IMR-90 (cell line): ENCODE data around the gene CHST8. TPM values are rescaled to one million over a fixed set of nuclear protein-coding genes. Genes with fewer than 3 reads are reported as not detected.

Experiments used
- ATAC-seq: fragments of 200-7000 bp; cut with Tn5 transposase; 2 replicates; pipeline ENCODE4 v1.9.1; 2020; ENCODE audit warnings: low read depth, mild to moderate bottlenecking, moderate library complexity
- BruUV-seq: library from RNA; stranded (reverse); fragments of 400-500 nt; replicated peaks from 2 replicates; lab custom pipeline; 2021; lab: Mats Ljungman, UMichigan
- CTCF ChIA-PET: fragments of 300-600 bp; formaldehyde crosslinking; extraction: SDS; loops from one replicate; lab custom pipeline; 2021; ENCODE audit warnings: antibody characterized with exemption; lab: Yijun Ruan, JAX
- POLR2A ChIA-PET: fragments of 300-600 bp; sonication (Branson Sonifier 250); formaldehyde crosslinking; loops from one replicate; lab custom pipeline; 2022; ENCODE audit warnings: antibody characterized with exemption; ENCODE audit not compliant: unreplicated experiment; lab: Charles Lee
- DNase-seq: peaks from one replicate; pipeline ENCODE4 v3.0.0; 2013
- H2AFZ ChIP-seq: replicated peaks from 2 replicates; pipeline ENCODE3; 2013; ENCODE audit warnings: low read length, mild to moderate bottlenecking; ENCODE audit not compliant: poor library complexity
- H2AK5ac ChIP-seq: 2 replicates; pipeline ENCODE4 v1.6.1; 2013; ENCODE audit warnings: low read depth, low read length, inconsistent platforms
- H2AK9ac ChIP-seq: replicated peaks from 2 replicates; pipeline ENCODE3; 2013; ENCODE audit warnings: mild to moderate bottlenecking, low read depth, low read length, moderate library complexity; ENCODE audit not compliant: poor library complexity
- H2BK120ac ChIP-seq: 2 replicates; pipeline ENCODE4 v1.6.1; 2013; ENCODE audit warnings: low read depth, low read length, inconsistent platforms
- H2BK15ac ChIP-seq: 3 replicates; pipeline ENCODE4 v1.6.1; 2013; ENCODE audit warnings: low read depth, low read length, inconsistent platforms
- H2BK20ac ChIP-seq: 2 replicates; pipeline ENCODE4 v1.6.1; 2013; ENCODE audit warnings: low read depth, mild to moderate bottlenecking, inconsistent platforms, low read length, moderate library complexity
- H2BK5ac ChIP-seq: 2 replicates; pipeline ENCODE4 v1.6.1; 2013; ENCODE audit warnings: mild to moderate bottlenecking, low read depth, low read length, inconsistent platforms; ENCODE audit not compliant: poor library complexity, severe bottlenecking
- H3K14ac ChIP-seq: replicated peaks from 2 replicates; pipeline ENCODE4 v1.6.1; 2013; ENCODE audit warnings: low read depth, low read length, inconsistent platforms
- H3K18ac ChIP-seq: 2 replicates; pipeline ENCODE4 v1.6.1; 2013; ENCODE audit warnings: low read depth, low read length, control low read depth
- H3K23ac ChIP-seq: 2 replicates; pipeline ENCODE4 v1.6.1; 2013; ENCODE audit warnings: low read depth, low read length, inconsistent platforms
- H3K27ac ChIP-seq: 2 replicates; pipeline ENCODE4 v1.5.1; 2013; ENCODE audit warnings: mild to moderate bottlenecking, control low read depth, low read length; ENCODE audit not compliant: insufficient read depth
- H3K27me3 ChIP-seq: 2 replicates; pipeline ENCODE4 v1.6.1; 2013; ENCODE audit warnings: low read length; ENCODE audit not compliant: control insufficient read depth, insufficient read depth
- H3K36me3 ChIP-seq: 2 replicates; pipeline ENCODE4 v1.6.1; 2013; ENCODE audit warnings: low read length, mixed read lengths; ENCODE audit not compliant: control insufficient read depth, insufficient read depth
- H3K4ac ChIP-seq: 2 replicates; pipeline ENCODE4 v1.6.1; 2013; ENCODE audit warnings: low read depth, low read length, inconsistent platforms
- H3K4me1 ChIP-seq: 2 replicates; pipeline ENCODE4 v1.6.1; 2013; ENCODE audit warnings: low read length, mixed read lengths; ENCODE audit not compliant: control insufficient read depth, insufficient read depth
- H3K4me2 ChIP-seq: 2 replicates; pipeline ENCODE4 v1.6.1; 2013; ENCODE audit warnings: low read depth, mild to moderate bottlenecking, control low read depth, low read length, moderate library complexity
- H3K4me3 ChIP-seq: 2 replicates; pipeline ENCODE4 v1.5.1; 2013; ENCODE audit warnings: low read depth, mild to moderate bottlenecking, control low read depth, low read length, moderate library complexity; ENCODE audit not compliant: insufficient read depth
- H3K56ac ChIP-seq: 2 replicates; pipeline ENCODE4 v1.6.1; 2013; ENCODE audit warnings: low read length, inconsistent platforms; ENCODE audit not compliant: insufficient read depth; ENCODE audit errors: extremely low read depth
- H3K79me1 ChIP-seq, 2 experiments: 2 replicates each; pipeline ENCODE4 v1.6.1; 2013; ENCODE audit warnings: low read length in 2 of 2, inconsistent platforms in 1 of 2, low read depth in 1 of 2
- H3K9ac ChIP-seq: 2 replicates; pipeline ENCODE4 v1.6.1; 2013; ENCODE audit warnings: low read depth, low read length, control low read depth
- H3K9me1 ChIP-seq: 2 replicates; pipeline ENCODE4 v1.6.1; 2013; ENCODE audit warnings: low read length, inconsistent platforms; ENCODE audit not compliant: insufficient read depth
- H3K9me3 ChIP-seq: 2 replicates; pipeline ENCODE4 v1.6.1; 2013; ENCODE audit warnings: low read length; ENCODE audit not compliant: control insufficient read depth, insufficient read depth
- H4K20me1 ChIP-seq: 2 replicates; pipeline ENCODE4 v1.6.1; 2013; ENCODE audit warnings: low read length, inconsistent platforms; ENCODE audit not compliant: insufficient read depth
- H4K5ac ChIP-seq: 2 replicates; pipeline ENCODE4 v1.6.1; 2013; ENCODE audit warnings: mild to moderate bottlenecking, low read depth, low read length, control low read depth
- H4K8ac ChIP-seq, 2 experiments: 2 replicates each; pipeline ENCODE4 v1.6.1; 2013; ENCODE audit warnings: low read depth in 2 of 2, low read length in 2 of 2, control low read depth in 1 of 2, inconsistent platforms in 1 of 2
- H4K91ac ChIP-seq: 2 replicates; pipeline ENCODE4 v1.6.1; 2013; ENCODE audit warnings: low read depth, low read length, inconsistent platforms; ENCODE audit not compliant: insufficient read depth
- BHLHE40 ChIP-seq: fragments of 150-350 bp; IDR thresholded peaks from 2 replicates; pipeline ENCODE4 v1.6.1; 2016; ENCODE audit warnings: mild to moderate bottlenecking, low read depth, low read length
- CEBPB ChIP-seq: IDR thresholded peaks from 2 replicates; pipeline ENCODE4 v1.6.1; 2012; ENCODE audit warnings: low read depth, low read length, improper control_type of control experiment
- MAFK ChIP-seq: IDR thresholded peaks from 2 replicates; pipeline ENCODE4 v1.6.1; 2012; ENCODE audit warnings: low read depth, low read length, improper control_type of control experiment
- MAZ ChIP-seq: IDR thresholded peaks from 2 replicates; pipeline ENCODE4 v1.6.1; 2012; ENCODE audit warnings: low read depth, mild to moderate bottlenecking, low read length, improper control_type of control experiment, moderate library complexity, borderline replicate concordance
- MXI1 ChIP-seq: IDR thresholded peaks from 2 replicates; pipeline ENCODE4 v1.6.1; 2012; ENCODE audit warnings: low read depth, mild to moderate bottlenecking, low read length, moderate library complexity, borderline replicate concordance
- POLR2A ChIP-seq: IDR thresholded peaks from 2 replicates; pipeline ENCODE4 v1.6.1; 2012; ENCODE audit warnings: mild to moderate bottlenecking, low read depth, low read length
- RAD21 ChIP-seq: IDR thresholded peaks from 2 replicates; pipeline ENCODE4 v1.6.1; 2012; ENCODE audit warnings: low read length, improper control_type of control experiment
- RCOR1 ChIP-seq: IDR thresholded peaks from 2 replicates; pipeline ENCODE4 v1.6.1; 2012; ENCODE audit warnings: mild to moderate bottlenecking, low read length, improper control_type of control experiment; ENCODE audit not compliant: insufficient replicate concordance
- RFX5 ChIP-seq: IDR thresholded peaks from 2 replicates; pipeline ENCODE4 v1.8.0; 2012; ENCODE audit warnings: low read depth, mild to moderate bottlenecking, low read length, moderate library complexity
- SMC3 ChIP-seq: fragments of 150-350 bp; IDR thresholded peaks from 2 replicates; pipeline ENCODE4 v1.6.1; 2016; ENCODE audit warnings: low read depth, mild to moderate bottlenecking, antibody characterized with exemption, low read length, moderate library complexity
- WGBS, 2 experiments: methylation state at CpG; one replicate each; pipeline versions ENCODE4 v1.1.5 to v1.1.7; 2013; ENCODE audit warnings: missing lambda C conversion rate in 2 of 2; ENCODE audit not compliant: insufficient read length in 1 of 2; ENCODE audit errors: extremely low coverage in 2 of 2; 5-methylcytosine and 5-hydroxymethylcytosine counted together
- dilution Hi-C: fragments of 300-500 bp; cut with HindIII; formaldehyde crosslinking; loops from one replicate; pipeline ENCODE4 v1.14.3; 2018; ENCODE audit warnings: low sequenced_read_pairs; ENCODE audit not compliant: unreplicated experiment
- in situ Hi-C: fragments of 300-500 bp; cut with MboI; formaldehyde crosslinking; loops from 3 replicates; pipeline ENCODE4 v1.14.3; 2019; ENCODE audit warnings: low sequenced_read_pairs, inconsistent platforms, mixed read lengths
- intact Hi-C: fragments of 100-400 bp; cut with micrococcal nuclease; formaldehyde crosslinking; loops from 2 replicates; pipeline ENCODE4 v1.10.0; 2022
- polyA plus RNA-seq, 3 experiments: library from polyadenylated mRNA; depleted of rRNA; stranded (reverse); fragments of >200 nt; gene quantifications; 2 replicates each; pipeline ENCODE4 v1.2.3, GENCODE V29; 2012; ENCODE audit warnings: low replicate concordance in 1 of 3
- total RNA-seq: library from RNA; depleted of rRNA; stranded (reverse); fragments of >200 nt; gene quantifications from 2 replicates; pipeline ENCODE4 v1.2.3, GENCODE V29; 2012
- TF ChIP-seq, protein P1 (sequence below): fragments of 150-350 bp; IDR thresholded peaks from 2 replicates; pipeline ENCODE4 v1.6.1; 2016; ENCODE audit warnings: low read depth, mild to moderate bottlenecking, low read length, moderate library complexity, borderline replicate concordance
- TF ChIP-seq, protein P2 (sequence below): fragments of 150-350 bp; IDR thresholded peaks from 2 replicates; pipeline ENCODE4 v1.6.1; 2017; ENCODE audit warnings: mild to moderate bottlenecking, antibody characterized with exemption, low read length, low read depth
- TF ChIP-seq, protein P3 (sequence below): conservative IDR thresholded peaks from 2 replicates; pipeline ENCODE4 v1.5.1; 2012; ENCODE audit warnings: mild to moderate bottlenecking, low read depth, low read length, improper control_type of control experiment

The CHST8 gene
- total and polyA plus RNA-seq, 2 of the 4 experiments (the other 2 are of a cell fraction) = not detected

DNA sequence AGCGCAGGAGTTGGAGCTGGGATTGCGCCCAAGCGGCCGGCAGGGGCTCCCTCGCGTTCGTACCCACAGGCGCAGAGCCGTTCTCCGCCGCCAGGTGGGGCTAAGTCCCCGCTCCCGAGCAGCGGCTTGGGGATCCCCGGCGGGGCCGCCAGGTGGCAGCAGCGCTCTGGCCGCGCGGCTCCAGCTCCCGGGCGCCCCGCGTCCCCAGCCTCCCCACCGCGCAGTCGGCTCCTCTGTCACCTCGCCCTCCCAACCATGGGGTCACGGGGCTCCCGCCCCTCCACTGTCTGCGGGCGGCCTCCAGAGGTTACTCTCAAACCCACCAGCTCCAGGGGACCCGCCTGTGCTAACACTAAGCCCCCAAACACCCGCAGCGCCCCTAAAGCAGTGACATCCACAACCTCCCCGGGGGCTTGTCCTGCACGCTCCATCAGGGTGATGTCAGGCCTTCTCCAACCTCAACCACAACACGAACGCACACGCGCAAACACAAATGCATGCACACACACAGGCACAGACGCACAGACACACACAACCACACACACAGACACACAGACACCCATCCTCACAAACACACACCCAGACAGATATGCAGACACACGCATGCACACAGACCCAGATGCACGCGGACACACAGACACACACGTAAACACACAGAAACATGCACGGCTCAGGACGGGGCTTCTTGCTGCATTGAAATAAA lies 156.5 kb downstream of the CHST8 start:
- Histone ChIP-seq H3K14ac (no peak overlapping the region), H3K4me3 (no peak overlapping the region), H3K4me1 (no peaks in the 10 kb centered on the region), H3K23ac (peak overlapping the region; percentile 7), H2BK120ac (no peak overlapping the region), H4K20me1 (no peaks in the 10 kb centered on the region), H3K9me1 (0 out of 2 replicates have a peak, but pooled peaks cover 4% of the 10 kb centered on the region), H3K18ac (no peak overlapping the region), H3K4ac (no peak overlapping the region), H2AK5ac (no peak overlapping the region), H2BK15ac (no peak overlapping the region), H2BK20ac (no peak overlapping the region), H4K5ac (no peak overlapping the region), H3K27ac (no peak overlapping the region), H3K4me2 (no peak overlapping the region), H2AFZ (peak overlapping the region; percentile 87), H3K9ac (no peak overlapping the region), H3K56ac (no peak overlapping the region), H3K79me1 (no peaks in the 10 kb centered on the region), H2BK5ac (no peak overlapping the region), H4K91ac (no peak overlapping the region), H4K8ac (no peak overlapping the region), H2AK9ac (no peak overlapping the region), H3K9me3 (no peaks in the 10 kb centered on the region), H3K27me3 (peaks cover 16% of the 10 kb centered on the region; the same call in 1 of the 2 replicates), H3K36me3 (no peaks in the 10 kb centered on the region)
- CTCF ChIA-PET = interaction anchor here (0.5 to 3.2 kb wide), 50 partner anchors 9 to 713 kb away, joined by 3 to 36 read pairs (median 4); partner anchors contain the start of gene KCTD15
- intact Hi-C loops (loop anchor here (1.0 to 10.0 kb wide), 4 partner anchors 220 to 653 kb away; no protein-coding TSS in a partner anchor), in situ Hi-C loops (loop anchor here (5.0 to 25.0 kb wide), 2 partner anchors 319 to 559 kb away; no protein-coding TSS in a partner anchor), dilution Hi-C loops (no loop called here)
- DNase-seq (peak; percentile 61), ATAC-seq (peak; percentile 98)
- BruUV-seq = no TSS peak
- TF ChIP-seq POLR2A (0 out of 2 replicates have a peak, but pooled peaks have one; percentile 53), RAD21 (peak; percentile 100), RFX5 (no peak), RCOR1 (no peak), MAFK (no peak), MAZ (peak; percentile 68; the same call in 1 of the 2 replicates), MXI1 (no peak), SMC3 (peak; percentile 98), CEBPB (no peak), BHLHE40 (no peak)
- TF ChIP-seq, protein P1, sequence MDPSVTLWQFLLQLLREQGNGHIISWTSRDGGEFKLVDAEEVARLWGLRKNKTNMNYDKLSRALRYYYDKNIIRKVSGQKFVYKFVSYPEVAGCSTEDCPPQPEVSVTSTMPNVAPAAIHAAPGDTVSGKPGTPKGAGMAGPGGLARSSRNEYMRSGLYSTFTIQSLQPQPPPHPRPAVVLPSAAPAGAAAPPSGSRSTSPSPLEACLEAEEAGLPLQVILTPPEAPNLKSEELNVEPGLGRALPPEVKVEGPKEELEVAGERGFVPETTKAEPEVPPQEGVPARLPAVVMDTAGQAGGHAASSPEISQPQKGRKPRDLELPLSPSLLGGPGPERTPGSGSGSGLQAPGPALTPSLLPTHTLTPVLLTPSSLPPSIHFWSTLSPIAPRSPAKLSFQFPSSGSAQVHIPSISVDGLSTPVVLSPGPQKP = no peak
- TF ChIP-seq, protein P2, sequence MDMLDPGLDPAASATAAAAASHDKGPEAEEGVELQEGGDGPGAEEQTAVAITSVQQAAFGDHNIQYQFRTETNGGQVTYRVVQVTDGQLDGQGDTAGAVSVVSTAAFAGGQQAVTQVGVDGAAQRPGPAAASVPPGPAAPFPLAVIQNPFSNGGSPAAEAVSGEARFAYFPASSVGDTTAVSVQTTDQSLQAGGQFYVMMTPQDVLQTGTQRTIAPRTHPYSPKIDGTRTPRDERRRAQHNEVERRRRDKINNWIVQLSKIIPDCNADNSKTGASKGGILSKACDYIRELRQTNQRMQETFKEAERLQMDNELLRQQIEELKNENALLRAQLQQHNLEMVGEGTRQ = no peak
- TF ChIP-seq, protein P3, sequence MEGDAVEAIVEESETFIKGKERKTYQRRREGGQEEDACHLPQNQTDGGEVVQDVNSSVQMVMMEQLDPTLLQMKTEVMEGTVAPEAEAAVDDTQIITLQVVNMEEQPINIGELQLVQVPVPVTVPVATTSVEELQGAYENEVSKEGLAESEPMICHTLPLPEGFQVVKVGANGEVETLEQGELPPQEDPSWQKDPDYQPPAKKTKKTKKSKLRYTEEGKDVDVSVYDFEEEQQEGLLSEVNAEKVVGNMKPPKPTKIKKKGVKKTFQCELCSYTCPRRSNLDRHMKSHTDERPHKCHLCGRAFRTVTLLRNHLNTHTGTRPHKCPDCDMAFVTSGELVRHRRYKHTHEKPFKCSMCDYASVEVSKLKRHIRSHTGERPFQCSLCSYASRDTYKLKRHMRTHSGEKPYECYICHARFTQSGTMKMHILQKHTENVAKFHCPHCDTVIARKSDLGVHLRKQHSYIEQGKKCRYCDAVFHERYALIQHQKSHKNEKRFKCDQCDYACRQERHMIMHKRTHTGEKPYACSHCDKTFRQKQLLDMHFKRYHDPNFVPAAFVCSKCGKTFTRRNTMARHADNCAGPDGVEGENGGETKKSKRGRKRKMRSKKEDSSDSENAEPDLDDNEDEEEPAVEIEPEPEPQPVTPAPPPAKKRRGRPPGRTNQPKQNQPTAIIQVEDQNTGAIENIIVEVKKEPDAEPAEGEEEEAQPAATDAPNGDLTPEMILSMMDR = peak; percentile 100; the same call in 1 of the 2 replicates
- POLR2A ChIA-PET = no interaction called here
- 12% methylated on average over 24 of the region's 49 CpGs; no CpG with 5 or more reads in 1 of the 2 experiments for WGBS, 2 experiments
